Measurements from ENCODE around the gene CCL17. TPM values are rescaled to one million over a fixed set of nuclear protein-coding genes. Genes with fewer than 3 reads are reported as not detected.
"Not testable (repeated sequence)": the region's sequence is repeated elsewhere in the genome, so short reads cannot be mapped to it uniquely, and the experiment has no call there.

CCL17 gene
- total RNA-seq, 1 experiment from 2014 or later: 14.2 TPM

GRCh38 chr16:57430955-57431354 lies 26.4 kb downstream of the CCL17 start:
- DNase-seq (ENCODE audit: low spot score): no peak

GRCh38 chr16:57432505-57432904 lies 27.9 kb downstream of the CCL17 start:
- no peak for DNase-seq (ENCODE audit: low spot score)

GRCh38 chr16:57432989-57433388 lies 28.4 kb downstream of the CCL17 start:
- no peak for DNase-seq (ENCODE audit: low spot score)

- DNase-seq (ENCODE audit: low spot score): no peak
These were observed 29.4 kb downstream of the CCL17 start for GRCh38 chr16:57434003-57434402.

GRCh38 chr16:57435838-57436237 lies 31.3 kb downstream of the CCL17 start:
- no peak for DNase-seq (ENCODE audit: low spot score)

- not testable (repeated sequence) for DNase-seq (ENCODE audit: low spot score)
These were observed 35.4 kb downstream of the CCL17 start for GRCh38 chr16:57439947-57440346.

- DNase-seq (ENCODE audit: low spot score): not testable (repeated sequence)
These were observed 36.0 kb downstream of the CCL17 start for GRCh38 chr16:57440551-57440950.

- no peak for DNase-seq (ENCODE audit: low spot score)
These were observed 40.1 kb downstream of the CCL17 start for GRCh38 chr16:57444711-57445110.

GRCh38 chr16:57445510-57445909 lies 40.9 kb downstream of the CCL17 start:
- DNase-seq (ENCODE audit: low spot score): no peak

GRCh38 chr16:57446531-57447185 lies 42.1 kb downstream of the CCL17 start:
- DNase-seq (ENCODE audit: low spot score): peak; percentile 54

GRCh38 chr16:57447186-57447962 lies 42.8 kb downstream of the CCL17 start, which contains the start of the genes CIAPIN1 and COQ9:
Gene CIAPIN1 (minus strand): TSS chr16:57447385. CDS start chr16:57440928, 6,457 bp downstream.
Gene COQ9 (plus strand): TSS chr16:57447479. CDS start chr16:57447506, 27 bp downstream.
- DNase-seq (ENCODE audit: low spot score): peak; percentile 87

- no peak for DNase-seq (ENCODE audit: low spot score)
These were observed 47.5 kb downstream of the CCL17 start for GRCh38 chr16:57452021-57452420.

- peak; percentile 63 for DNase-seq (ENCODE audit: low spot score)
These were observed 57.8 kb downstream of the CCL17 start, which contains the start of gene POLR2C for GRCh38 chr16:57462209-57462977. Gene POLR2C (plus strand): TSS chr16:57462679. CDS start chr16:57462725, 46 bp downstream.

GRCh38 chr16:57462978-57463362 lies 58.4 kb downstream of the CCL17 start:
- no peak for DNase-seq (ENCODE audit: low spot score)

GRCh38 chr16:57464523-57464922 lies 60.0 kb downstream of the CCL17 start:
- no peak for DNase-seq (ENCODE audit: low spot score)

Other genes starting within 250 kb of the CCL17 start
- gene PSME3IP1, start 218.7 kb upstream of the CCL17 start, total RNA-seq (2014; rRNA removed; shearing (Covaris generic)): 170 and 232 TPM in 2 replicates
- gene RSPRY1, start 218.4 kb upstream of the CCL17 start, total RNA-seq (2014; rRNA removed; shearing (Covaris generic)): 25.8 and 28.7 TPM in 2 replicates
- 165 and 172 TPM in 2 replicates for gene ARL2BP, start 159.5 kb upstream of the CCL17 start, total RNA-seq (2014; rRNA removed; shearing (Covaris generic))
- gene PLLP, start 120.1 kb upstream of the CCL17 start, total RNA-seq (2014; rRNA removed; shearing (Covaris generic)): 0.55 TPM in 1 of 2 replicates, not detected in the other
- gene CCL22, start 46.0 kb upstream of the CCL17 start, total RNA-seq (2014; rRNA removed; shearing (Covaris generic)): not detected in 2 replicates
- 0.79 and 0.88 TPM in 2 replicates for gene CX3CL1, start 32.3 kb upstream of the CCL17 start, total RNA-seq (2014; rRNA removed; shearing (Covaris generic))
- 102 and 110 TPM in 2 replicates for gene CIAPIN1, start 42.6 kb downstream of the CCL17 start, total RNA-seq (2014; rRNA removed; shearing (Covaris generic))
- 78.9 and 85.6 TPM in 2 replicates for gene COQ9, start 42.7 kb downstream of the CCL17 start, total RNA-seq (2014; rRNA removed; shearing (Covaris generic))
- gene POLR2C, start 57.9 kb downstream of the CCL17 start, total RNA-seq (2014; rRNA removed; shearing (Covaris generic)): 141 and 174 TPM in 2 replicates
- 61.3 and 78.6 TPM in 2 replicates for gene DOK4, start 81.7 kb downstream of the CCL17 start, total RNA-seq (2014; rRNA removed; shearing (Covaris generic))
- gene CCDC102A, start 131.8 kb downstream of the CCL17 start, total RNA-seq (2014; rRNA removed; shearing (Covaris generic)): 6.9 and 16.5 TPM in 2 replicates
- not detected in 2 replicates for gene ADGRG5, start 137.9 kb downstream of the CCL17 start, total RNA-seq (2014; rRNA removed; shearing (Covaris generic))
- gene ADGRG1, start 223.9 kb downstream of the CCL17 start, total RNA-seq (2014; rRNA removed; shearing (Covaris generic)): 26.9 and 32.6 TPM in 2 replicates